ENCODE results near the gene ENTPD7.
A peak's percentile ranks its signal among the peaks of the same experiment; 100 is the strongest.

ENTPD7 gene

DNA sequence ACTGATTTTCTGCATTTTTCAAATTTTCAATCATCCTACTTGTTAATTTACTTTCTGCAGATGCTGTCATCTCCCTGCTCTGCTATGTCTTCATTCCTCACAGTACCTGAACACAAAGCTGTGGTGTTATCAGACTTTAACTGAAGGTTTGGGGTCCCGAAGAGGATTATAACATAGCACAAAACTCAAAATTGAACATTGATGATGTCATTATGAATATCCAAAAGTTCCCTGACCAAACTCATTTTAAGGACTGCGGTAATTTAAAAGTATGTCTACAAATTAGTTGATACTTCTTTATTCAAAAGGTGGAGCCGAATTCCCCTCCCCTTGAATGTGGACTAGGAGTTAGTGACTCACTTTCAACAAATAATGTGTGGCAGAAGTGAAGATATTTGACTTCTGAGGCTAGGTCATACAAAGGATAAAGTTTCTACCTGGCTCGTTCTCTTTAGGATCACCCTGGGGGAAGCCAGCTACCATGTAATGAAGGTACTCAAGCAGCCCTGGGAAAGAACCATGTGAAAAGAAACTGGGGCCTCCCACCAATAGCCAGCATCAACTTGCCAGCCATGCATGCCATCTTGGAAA lies 6.4 kb upstream of the ENTPD7 start:
- DNase-seq: no peak

DNA sequence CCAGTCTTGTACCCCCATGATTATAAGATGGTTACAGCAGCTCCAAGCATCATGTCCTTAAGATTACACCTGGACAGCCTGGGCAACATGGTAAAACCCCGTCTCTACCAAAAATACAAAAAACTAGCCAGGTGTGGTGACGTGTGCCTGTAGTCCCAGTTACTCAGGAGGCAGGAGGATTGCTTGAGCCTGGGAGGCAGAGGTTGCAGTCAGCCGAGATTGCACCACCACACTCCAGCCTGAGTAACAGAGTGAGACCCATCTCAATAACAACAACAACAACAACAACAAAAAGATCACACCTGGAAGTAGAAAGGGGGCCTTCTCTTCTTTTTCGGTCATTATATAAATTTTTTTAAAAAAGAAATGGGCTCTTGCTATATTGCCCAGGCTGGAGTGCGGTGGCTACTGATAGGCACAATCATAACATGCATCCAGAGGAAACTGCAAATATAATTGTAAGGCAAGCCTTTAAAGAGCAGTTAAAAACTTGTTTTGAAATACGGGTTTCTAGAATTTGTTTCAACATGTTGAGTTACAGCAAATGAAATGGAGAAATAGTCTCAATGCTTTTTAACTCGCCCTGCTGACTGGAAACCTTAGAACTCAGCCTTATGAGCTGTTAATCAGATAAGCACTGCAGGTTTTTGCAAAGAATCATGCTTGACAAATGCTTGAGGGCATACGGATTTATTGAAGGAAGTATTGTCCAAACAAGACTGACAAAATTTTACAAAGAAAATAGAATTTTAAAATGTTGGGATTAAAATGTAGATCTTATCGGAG lies 4.7 kb upstream of the ENTPD7 start:
- no peak for DNase-seq

DNA sequence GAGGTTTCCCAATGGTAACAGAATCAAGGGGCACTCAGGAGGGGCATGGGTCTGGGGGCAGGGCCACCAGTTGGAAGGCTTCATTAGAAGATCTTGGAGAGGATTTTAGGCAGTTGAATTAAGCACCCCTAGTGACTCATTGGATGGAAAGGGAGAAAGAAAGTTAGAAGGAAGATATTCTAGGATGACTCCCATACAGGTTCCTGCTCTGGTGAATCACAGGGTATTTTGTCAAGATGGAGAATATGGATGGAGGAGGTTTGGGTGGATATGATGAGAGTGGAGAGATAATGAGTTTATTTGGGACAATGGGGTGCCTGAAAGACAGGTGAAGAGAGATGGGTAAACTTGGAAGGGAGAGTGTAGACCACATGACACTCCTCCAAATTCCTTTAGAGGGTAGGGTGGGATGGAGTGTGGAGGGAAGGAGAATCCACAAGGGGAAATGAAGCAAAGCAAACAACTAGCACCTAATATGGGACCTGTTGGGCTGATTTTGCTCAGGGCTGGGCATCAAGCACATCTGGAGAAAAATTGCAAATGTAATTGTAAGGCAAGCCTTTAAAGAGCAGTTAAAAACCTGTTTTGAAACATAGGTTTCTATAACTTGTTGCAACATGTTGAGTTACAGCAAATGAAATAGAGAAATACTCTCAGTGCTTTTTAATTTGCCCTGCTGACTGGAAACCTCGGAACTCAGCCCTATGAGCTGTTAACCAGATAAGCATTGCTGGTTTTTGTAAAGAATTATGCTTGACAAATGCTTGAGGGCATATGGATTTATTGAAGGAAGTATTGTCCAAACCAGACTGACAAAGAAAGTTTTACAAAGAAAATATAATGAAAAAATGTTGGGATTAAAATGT lies 2.9 kb upstream of the ENTPD7 start:
- DNase-seq: no peak

DNA sequence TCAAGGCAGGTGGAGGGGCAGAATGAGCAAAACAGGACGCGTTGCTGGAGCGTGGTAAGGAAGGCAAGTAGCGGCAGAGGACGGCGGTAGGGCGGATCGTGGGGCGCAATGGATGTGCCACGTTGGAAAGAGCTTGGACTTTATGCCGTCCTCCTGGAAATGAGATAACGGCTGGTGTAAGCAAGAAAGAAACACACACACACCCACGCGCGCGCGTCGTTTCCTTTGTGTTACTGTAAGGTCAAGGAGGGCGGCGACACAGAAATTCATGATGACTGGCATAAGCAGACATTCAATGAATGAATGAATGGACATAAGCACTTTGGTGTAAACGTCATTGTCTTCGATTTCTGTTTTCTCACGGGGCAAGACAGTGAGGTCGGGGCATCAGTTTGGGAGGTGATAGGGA lies 683 bp upstream of the ENTPD7 start:
- DNase-seq: no peak

DNA sequence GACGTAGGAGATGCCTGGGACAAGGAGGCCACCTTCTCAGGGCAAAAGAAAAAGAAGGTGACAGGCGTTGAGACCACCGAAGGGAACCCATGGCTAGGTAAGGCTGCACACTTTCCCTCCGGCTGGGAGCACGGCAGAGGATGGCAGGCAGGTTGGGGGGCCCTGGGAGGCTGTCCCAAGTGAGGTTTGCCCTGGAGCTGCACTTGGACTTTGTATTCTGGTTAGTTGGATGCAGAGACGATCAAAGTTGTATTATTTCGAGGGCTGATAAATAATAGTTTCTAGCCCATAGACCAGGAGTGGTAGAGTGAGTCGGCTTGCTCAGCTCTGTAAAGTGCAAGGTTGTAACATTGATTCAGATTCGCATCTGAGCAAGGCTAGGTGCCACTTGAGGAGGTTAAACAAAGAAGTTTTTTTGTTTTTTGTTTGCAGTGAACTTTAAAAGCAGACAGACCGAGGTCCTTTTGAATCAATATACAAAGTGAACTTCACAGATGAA lies 608 bp downstream of the ENTPD7 start:
- DNase-seq: no peak

DNA sequence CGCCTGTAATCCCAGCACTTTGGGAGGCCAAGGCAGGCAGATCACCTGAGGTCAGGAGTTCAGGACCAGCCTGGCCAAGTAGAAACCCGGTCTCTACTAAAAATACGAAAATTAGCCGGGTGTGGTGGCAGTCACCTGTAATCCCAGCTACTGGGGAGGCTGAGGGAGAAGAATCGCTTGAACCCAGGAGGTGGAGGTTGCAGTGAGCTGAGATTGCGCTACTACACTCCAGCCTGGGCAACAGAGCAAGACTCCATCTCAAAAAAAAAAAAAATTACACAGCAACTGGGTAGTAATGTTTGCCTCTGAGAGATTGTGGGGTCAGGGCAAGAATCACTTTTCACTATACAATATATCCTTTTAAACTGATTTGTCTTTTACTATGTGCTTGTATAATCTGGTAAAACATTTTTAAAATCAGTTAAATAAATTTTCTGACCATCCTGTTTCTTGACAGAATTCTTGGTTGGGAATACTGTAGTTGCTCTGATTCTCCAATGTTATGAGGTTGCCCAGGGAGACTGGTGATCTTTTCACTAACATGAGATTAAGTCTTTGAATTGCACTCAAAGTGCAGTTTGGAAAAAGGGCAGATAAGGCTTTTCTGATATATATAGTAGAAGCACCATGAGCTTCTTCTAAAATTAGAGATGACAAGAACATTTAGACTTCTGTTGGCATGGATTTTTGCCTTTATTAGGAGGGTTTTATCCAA lies 1.5 kb downstream of the ENTPD7 start:
- no peak for DNase-seq

DNA sequence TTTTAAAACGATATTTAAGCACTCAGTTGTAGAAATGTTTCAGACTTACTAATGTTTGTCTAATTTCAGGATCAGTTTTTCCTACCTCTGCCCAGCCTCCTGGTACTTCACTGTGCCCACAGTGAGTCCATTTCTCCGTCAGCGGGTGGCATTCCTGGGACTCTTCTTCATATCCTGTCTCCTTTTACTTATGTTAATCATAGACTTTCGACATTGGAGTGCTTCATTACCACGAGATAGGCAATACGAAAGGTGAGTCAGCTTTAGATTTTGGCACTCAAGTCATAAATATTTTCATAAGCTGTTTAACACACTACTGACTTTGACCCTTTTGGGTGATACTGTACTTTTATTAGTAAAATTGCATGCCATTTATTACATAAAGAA lies 2.1 kb downstream of the ENTPD7 start:
- DNase-seq: no peak

DNA sequence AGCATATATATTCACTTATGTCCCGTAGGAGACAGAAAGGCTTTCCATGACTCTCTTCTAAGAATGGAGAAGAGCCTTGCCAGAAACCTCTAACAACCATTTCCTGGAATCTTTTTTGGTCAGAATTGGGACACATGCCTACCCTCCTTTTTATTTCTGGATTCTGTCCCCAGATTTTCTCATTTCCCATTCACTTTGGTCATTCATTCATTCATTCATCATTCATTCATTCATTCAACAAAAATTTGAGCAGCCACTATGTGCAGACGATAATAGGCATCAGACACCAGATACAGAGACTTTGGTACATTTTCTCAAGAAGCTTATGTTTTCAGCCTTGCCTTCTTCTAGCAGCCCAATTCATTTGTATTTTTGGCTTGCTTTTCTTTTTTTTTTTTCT lies 6.0 kb downstream of the ENTPD7 start:
- DNase-seq: no peak

DNA sequence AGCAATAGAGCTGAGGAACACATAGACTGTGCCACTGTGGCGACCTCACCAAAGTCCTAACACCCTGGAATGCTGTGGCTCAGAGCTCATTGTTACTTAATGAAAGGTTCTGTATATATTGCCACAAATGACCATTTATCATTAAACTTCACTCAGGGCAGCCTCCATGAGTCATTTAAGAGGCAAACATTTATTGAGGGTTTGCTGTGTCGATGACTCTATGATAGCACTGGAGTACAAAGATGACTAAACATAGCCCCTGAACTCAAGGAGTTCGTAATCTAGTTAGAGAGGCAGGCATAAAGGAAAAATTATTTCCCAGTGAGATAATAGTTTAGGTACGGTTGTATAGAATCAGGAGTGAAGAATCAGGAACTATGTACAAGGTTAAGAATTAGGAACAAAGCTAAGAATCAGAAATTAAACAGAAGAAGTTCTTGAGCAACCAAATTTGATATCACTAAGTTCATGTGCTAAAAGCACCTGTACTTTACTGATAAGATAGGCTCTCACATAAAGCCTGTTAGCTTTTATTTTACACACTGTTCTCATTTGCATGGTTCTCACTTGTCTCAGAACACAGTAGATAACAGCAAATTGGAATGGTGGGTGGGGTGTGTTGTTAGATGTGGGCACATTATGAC lies 7.9 kb downstream of the ENTPD7 start:
- DNase-seq: no peak

DNA sequence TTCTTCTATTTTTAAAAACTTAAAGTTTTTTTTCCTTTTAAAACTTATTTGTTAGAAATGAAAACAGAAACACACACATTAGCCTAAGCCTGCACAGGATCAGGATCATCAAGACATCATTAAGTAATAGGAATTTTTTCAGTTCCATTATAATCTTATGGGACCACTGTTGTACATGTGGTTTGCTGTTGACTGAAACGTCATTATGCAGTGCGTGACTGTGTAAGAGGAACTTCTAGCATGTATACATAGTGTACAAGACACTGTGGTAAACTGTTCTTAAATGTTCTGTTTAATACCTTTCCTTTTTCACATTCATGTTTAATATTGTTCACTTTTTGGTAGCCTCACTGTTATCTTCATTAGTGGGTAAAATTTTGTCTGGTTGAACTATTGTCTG lies 12.1 kb downstream of the ENTPD7 start:
- DNase-seq: no peak

DNA sequence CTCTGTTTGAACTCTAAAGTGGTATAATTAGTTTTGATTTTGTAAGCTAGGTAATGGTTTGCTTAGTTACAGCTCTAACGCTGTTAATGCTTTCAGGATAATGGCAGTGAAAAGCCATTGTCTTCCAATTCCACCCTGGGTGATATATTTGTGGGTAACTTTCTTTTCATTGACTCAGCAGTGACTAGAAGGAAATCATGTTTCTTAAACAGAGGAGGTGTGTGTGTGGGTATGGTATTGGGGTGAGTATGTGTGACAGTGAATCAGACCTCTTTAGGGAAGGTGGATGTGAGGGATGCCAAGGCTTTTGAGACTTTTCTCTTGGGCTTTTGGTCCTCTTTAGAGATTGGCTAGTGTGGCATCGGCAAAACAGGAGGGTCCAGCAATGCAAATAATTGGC lies 13.6 kb downstream of the ENTPD7 start:
- no peak for DNase-seq

DNA sequence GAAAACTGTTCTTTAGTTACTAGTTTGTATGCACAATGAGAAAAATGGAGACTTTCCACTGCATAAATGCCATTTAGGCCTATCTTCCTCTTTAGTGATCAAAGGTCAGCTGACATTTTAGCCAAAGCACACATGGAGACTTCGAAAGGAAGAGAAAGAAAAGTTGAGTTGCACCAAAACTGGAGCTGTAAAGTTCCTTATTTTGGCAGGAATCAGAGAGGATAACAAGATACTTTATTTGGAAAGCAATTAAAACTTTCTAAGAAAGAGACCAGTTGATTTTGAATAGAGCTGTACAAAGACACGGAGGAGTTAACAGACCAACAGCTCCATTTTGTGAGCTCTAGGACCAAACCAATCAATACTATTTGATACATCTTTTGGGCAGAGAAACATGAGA lies 14.2 kb downstream of the ENTPD7 start:
- DNase-seq: no peak

DNA sequence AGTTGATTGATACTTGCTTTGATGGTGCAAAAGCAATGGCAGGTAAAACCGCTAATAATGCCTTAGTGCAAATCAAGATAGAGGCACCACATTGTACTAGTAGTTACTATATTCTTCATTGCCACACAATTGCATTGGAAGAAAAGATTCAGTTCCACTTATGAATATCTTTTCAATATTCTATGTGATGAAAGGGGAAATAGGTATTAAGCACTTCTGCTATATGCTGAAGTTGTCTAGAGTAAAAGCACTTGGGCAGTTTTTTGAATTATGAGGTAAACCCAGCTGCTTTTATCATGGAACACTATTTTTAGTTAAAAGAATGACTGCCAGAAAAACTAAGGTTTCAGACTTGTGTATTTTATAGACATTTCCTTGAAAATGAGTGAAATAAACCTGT lies 15.5 kb downstream of the ENTPD7 start:
- DNase-seq: no peak

DNA sequence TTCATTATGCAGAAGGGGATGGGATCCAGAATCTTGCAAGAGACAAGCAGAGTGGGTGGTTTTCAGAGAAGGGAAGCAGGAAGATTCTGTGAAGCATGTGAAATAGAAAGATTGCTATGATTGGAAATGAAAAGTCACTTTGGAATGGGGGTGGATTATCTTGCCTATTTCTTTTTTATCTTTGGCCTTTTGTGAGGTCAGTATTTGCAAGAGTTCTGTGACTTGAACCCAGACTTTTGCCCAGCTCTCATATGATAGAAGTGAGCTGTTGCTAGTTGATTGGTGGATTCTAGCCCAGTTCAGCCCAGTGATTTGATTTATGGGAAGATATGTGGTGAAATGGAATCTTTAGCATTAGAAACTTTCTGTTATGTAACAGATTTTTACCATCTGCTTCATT lies 17.1 kb downstream of the ENTPD7 start:
- DNase-seq: no peak

DNA sequence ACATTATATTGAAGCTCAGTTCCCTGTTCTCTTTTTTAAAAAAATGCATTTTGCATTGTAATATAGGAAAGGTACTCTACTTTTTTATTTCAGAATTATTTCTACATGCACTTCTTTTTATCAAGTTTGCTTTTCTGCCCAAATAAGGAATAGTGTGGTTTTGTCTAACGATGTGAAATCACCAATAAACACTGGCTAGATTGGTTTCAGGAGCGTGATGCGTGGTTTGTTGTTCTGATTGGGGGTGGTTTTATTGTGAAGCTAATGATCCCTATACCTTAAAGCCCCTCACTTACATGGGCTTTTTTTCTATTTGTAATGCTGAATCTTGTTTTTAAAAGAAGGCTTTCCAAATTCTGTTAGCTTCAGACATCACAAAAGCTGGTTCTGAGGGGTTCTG lies 17.6 kb downstream of the ENTPD7 start:
- no peak for DNase-seq

DNA sequence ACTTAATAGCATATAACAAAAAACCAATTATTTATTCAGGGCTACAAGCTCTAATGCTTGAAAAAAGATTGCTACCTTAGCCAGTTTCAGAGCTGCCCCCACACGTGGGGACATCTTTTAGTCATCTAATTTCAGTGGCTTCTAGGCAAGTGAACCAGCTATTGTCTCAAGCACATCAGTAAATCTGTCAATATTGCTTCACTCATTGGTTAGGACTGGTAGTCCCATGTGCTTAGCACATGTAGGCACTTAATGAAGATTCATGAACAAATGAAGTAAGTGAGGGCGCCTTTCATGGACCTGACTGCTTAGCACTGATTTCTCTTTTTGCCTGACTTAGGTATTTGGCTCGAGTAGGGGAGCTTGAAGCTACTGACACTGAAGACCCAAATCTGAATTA lies 19.6 kb downstream of the ENTPD7 start:
- no peak for DNase-seq

DNA sequence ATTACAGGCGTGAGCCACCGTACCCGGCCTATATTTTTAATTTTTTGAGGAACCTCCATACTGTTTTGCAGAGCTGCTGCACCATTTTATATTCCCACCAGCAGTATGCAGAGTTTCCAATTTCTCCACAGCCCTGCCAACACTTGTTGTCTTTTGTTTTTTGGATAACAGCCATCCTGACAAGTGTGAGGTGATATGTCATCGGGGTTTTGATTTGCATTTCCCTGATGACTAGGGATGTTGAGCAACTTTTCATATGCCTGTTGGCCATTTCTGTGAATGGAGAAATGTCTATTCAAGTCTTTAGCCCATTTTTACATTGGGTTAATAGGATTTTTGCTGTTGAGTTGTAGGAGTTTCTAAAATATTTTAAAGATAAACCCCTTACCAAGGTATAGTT lies 22.2 kb downstream of the ENTPD7 start:
- peak; percentile 32 for DNase-seq

DNA sequence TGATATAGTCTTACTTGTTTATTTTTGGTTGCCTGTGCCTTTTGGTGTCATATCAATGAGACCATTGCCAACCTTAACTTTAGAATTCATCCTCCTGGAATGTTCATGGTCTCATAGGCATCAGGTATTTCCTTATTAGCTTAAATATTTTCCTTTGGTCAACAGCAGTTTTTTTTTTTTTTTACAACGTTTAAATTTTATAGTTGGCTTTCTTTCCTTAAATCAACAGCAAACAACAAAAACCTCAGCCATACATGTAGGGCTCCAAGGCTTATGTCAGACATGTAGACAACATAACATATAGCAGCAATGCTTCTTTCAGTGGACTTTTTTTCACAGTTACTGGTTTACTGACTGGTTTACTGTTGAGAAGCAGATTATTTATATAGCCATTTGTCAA lies 22.7 kb downstream of the ENTPD7 start:
- DNase-seq: no peak

DNA sequence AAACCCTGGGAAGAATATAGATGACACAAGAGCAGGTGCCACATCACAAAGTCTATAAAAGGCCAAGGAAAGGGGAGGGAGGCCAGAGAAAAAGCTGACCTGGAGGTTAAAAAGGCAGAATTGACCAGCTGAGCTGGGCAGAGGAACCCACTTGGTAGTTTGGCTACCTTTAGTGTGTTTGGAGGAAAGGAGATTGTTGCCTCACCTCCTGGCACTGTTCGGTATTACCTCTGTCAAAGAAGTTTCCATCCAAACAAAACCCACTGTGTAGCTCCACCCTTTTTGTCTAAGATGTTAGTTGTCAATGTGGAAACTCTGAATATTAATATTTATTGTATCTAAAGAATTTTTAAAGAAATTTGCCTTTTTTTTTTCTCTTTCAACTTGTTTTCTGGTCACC lies 23.4 kb downstream of the ENTPD7 start:
- no peak for DNase-seq

DNA sequence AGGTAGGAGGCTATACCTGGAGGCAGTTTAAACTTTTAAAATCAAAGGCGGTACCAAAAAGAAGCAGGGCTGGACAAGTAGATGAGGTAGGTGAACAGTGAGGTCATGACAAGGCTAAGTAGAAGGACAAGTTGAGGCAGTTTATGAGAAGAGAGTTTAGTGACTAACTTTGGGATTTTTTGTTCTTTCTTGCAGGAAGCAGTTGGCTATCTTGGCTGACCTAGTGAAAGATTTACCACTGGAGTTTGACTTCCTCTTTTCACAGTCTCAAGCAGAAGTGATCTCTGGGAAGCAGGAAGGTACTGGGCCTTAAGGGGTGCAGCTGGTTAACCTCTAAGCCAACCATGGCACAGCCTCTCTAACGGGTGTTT lies 26.3 kb downstream of the ENTPD7 start:
- no peak for DNase-seq

DNA sequence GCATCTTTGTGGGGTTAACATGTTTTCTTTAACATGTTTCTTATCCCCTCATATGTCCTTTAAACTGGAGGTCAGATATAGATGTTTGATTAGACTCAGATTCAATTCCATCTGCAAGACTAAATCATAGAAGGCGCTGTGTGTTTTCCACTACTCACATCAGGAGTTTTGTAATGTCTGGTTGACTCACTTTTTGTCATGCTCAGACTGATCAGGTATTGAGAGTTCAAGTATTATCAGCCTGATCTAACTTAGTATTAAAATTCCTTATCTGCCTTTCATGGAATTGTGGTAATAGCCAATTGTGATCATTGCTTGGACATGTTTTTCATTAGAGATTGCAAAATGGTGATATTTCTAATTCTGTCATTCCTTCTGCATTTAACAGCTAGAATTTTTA lies 30.2 kb downstream of the ENTPD7 start:
- no peak for DNase-seq

DNA sequence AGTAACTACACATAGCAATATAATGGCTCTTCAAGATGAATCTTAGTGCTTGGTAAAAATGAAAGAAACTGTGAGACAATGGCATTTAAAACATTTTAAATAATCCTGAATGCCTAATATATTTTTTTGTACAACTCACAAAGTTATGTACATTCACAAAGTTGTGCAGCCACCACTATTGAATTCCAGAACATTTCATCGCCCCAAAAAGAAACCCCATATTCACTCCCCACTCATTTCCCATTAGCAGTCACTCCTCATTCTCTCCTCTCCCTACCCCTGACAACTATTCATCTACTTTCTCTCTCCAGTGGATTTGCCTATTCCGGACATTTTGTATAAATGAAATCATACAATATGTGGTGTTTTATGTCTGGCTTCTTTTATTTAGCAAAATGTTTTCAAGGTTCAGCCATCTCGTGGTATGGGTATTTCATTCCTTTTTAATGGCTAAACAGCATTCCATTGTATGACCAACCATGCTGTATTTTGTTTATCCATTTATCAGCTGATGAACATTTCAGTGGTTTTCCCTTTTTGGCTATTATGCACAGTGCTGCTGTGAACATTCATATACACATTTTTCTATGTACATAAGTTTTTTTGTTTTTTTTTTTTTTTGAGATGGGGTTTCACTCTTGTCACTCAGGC lies 34.7 kb downstream of the ENTPD7 start:
- DNase-seq: no peak
